Vagina (tissue), 2 donors: ENCODE results near the gene SCTR.

Experiments
- POLR2A ChIP-seq, 2 donors: fragments of 450-650 bp; IDR thresholded peaks; one replicate each; pipeline ENCODE4 v1.6.1; 2017; ENCODE audit warnings: antibody characterized with exemption in 2 of 2, mild to moderate bottlenecking in 2 of 2, moderate library complexity in 2 of 2
- POLR2AphosphoS5 ChIP-seq, 2 donors: sonication (generic); formaldehyde crosslinking; IDR thresholded peaks; one replicate each; pipeline ENCODE4 v1.9.0; 2017; ENCODE audit warnings: antibody characterized with exemption in 2 of 2, mild to moderate bottlenecking in 2 of 2, low read depth in 1 of 2; ENCODE audit not compliant: insufficient read depth in 1 of 2
- TF ChIP-seq, protein P1 (sequence below), 3 experiments: fragments of 450-650 bp in 2 of 3; fragments of 200-600 bp in 1 of 3; sonication (generic) in 1 of 3; IDR thresholded peaks; one replicate each; pipeline ENCODE4 v1.5.1; 2017 to 2019; ENCODE audit warnings: antibody characterized with exemption in 3 of 3, mild to moderate bottlenecking in 2 of 3, moderate library complexity in 2 of 3

DNA sequence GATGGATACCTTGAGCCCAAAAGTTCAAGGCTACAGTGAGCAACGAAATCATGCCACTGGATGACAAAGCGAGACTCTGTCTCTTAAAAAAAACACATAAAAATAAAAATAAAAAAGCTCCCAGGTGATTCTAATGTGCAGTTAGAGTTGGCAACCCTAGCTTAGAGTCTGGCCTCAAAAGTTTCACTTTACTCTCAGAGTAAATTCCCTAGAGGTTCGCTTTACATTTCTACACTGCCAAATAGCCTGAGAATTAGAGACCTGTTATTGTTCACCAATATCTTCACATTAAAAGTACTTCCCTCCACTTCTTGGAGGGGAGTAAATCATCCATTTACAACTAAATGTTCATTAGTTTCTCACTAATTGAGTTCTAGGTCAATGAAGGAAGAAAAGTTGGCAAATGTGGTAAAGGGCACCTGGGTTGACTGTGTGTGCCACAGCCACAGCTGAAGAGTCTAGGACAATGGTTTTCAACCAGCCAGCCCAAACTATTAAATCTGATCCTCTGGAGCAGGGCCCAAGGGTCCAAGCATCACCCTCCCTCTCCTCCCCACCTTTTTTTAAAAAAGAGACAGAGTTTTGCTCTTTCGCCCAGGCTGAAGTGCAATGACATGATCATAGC lies 107.9 kb downstream of the SCTR start:
- TF ChIP-seq, protein P1, sequence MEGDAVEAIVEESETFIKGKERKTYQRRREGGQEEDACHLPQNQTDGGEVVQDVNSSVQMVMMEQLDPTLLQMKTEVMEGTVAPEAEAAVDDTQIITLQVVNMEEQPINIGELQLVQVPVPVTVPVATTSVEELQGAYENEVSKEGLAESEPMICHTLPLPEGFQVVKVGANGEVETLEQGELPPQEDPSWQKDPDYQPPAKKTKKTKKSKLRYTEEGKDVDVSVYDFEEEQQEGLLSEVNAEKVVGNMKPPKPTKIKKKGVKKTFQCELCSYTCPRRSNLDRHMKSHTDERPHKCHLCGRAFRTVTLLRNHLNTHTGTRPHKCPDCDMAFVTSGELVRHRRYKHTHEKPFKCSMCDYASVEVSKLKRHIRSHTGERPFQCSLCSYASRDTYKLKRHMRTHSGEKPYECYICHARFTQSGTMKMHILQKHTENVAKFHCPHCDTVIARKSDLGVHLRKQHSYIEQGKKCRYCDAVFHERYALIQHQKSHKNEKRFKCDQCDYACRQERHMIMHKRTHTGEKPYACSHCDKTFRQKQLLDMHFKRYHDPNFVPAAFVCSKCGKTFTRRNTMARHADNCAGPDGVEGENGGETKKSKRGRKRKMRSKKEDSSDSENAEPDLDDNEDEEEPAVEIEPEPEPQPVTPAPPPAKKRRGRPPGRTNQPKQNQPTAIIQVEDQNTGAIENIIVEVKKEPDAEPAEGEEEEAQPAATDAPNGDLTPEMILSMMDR (IDR thresholded peaks at IDR 0.05), result no peak
- no peak for TF ChIP-seq POLR2AphosphoS5 (IDR thresholded peaks at IDR 0.05; ENCODE audit: insufficient read depth in 1 of 2, low read depth in 1 of 2)
- no peak for TF ChIP-seq POLR2A (IDR thresholded peaks at IDR 0.05)
